Adipocyte (in vitro differentiated cells): ENCODE results near the gene OR2T8.

ENCODE experiments used
- DNase-seq: peaks from one replicate; pipeline ENCODE4 v3.0.0-alpha.2; 2015; ENCODE audit warnings: low read depth
- H3K27me3 ChIP-seq: replicated peaks from 2 replicates; pipeline ENCODE4 v1.7.0; 2013; ENCODE audit warnings: mild to moderate bottlenecking, low read length, moderate library complexity; ENCODE audit not compliant: control insufficient read depth, insufficient read depth
- H3K36me3 ChIP-seq: 2 replicates; pipeline ENCODE4 v1.7.0; 2013; ENCODE audit warnings: low read length, mild to moderate bottlenecking, moderate library complexity; ENCODE audit not compliant: control insufficient read depth, insufficient read depth, severe bottlenecking
- H3K4me1 ChIP-seq: 2 replicates; pipeline ENCODE4 v1.7.0; 2013; ENCODE audit warnings: mild to moderate bottlenecking, low read length, moderate library complexity; ENCODE audit not compliant: control insufficient read depth, insufficient read depth
- H3K4me3 ChIP-seq: 2 replicates; pipeline ENCODE4 v1.7.0; 2013; ENCODE audit warnings: mild to moderate bottlenecking, low read length, moderate library complexity
- H3K9ac ChIP-seq: 2 replicates; pipeline ENCODE4 v1.7.0; 2013; ENCODE audit warnings: mild to moderate bottlenecking, low read length, moderate library complexity
- H3K9me3 ChIP-seq: 2 replicates; pipeline ENCODE4 v1.7.0; 2013; ENCODE audit warnings: mild to moderate bottlenecking, low read length, moderate library complexity; ENCODE audit not compliant: control insufficient read depth

OR2T8 gene, protein sequence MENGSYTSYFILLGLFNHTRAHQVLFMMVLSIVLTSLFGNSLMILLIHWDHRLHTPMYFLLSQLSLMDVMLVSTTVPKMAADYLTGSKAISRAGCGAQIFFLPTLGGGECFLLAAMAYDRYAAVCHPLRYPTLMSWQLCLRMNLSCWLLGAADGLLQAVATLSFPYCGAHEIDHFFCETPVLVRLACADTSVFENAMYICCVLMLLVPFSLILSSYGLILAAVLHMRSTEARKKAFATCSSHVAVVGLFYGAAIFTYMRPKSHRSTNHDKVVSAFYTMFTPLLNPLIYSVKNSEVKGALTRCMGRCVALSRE

DNA sequence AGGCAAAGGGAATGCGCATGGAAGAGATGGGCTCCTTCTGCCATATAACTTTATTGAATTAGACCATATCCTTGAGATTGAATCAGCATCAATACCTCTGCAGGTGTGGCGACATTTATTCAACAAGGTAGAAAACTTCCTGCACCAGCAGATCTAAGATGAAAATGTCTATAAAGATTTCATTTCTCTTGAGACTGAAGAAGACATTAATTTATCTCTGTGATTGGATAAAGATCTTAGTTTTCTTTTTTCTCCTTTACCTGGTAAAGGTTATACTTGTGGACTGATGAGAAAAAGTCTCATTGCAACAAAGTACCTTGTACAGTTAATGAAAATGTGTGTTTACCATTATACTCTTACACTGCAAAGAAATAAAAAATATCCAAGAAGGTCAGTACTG is at the start of gene OR2T8:
TSS of gene OR2T8 (plus strand) at position 301 of the 400 bp plus-strand sequence. CDS start 766 bp downstream, outside the sequence.
- H3K9ac ChIP-seq = no peak within 1 kb of the TSS
- H3K4me1 ChIP-seq = no peaks in the 10 kb centered on the region
- no peaks in the 10 kb centered on the region for H3K9me3 ChIP-seq
- H3K27me3 ChIP-seq = no peaks in the 10 kb centered on the region
- DNase-seq = no peak
- H3K36me3 ChIP-seq = no peaks in the 10 kb centered on the region
- no peak within 1 kb of the TSS for H3K4me3 ChIP-seq

DNA sequence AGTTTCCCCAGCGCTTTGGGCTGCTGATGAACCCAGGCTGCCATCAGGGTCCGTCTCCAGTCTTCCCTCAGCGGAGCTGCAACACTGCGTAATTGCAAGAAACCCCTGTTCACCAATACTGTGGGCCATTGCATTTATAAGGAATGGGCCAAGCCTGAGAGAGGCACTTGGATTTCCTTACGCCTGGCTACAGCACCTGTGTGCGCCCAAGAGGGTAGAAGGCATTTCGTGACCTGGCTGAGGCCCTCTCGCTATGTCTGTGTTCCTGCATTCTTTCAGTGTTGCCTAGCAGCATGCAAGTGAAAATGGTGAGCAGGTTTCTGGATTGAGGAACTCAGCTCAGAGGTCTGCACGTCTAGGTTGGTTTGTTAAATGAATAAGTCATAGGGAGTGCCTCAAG is 36.7 kb upstream of the OR2T8 start:
- no peak for DNase-seq

DNA sequence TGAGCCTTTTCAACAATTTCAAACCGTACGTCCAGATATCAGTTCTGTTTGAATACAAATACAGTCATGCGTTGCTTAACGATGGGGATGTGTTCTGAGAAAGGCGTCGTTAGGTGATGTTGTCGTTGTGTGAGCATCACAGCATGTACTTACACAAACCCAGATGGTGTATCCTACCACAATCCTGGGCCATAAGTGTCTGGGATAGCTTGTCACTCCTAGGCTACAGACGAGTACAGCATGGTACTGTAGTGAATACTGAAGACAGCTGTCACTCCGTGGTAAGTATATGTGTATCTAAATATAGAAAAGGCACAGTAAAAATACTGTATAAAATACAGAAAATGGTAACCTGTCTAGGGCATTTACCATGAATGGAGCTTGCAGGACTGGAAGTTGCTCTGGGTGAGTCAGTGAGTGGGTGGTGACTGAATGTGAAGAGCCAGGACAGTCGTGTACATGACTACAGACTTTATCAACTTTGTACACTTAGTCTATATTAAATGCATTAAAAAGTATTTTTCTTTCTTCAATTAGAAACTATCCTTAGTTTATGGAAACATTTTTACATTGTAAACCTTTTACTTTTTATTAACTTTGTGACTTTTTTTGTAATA is 35.1 kb upstream of the OR2T8 start:
- Histone ChIP-seq H3K9me3 (no peaks in the 10 kb centered on the region), H3K4me1 (no peaks in the 10 kb centered on the region), H3K27me3 (no peaks in the 10 kb centered on the region), H3K4me3 (no peak overlapping the region), H3K9ac (no peak overlapping the region), H3K36me3 (no peaks in the 10 kb centered on the region)
- DNase-seq = no peak

More for the DNA sequence above, 36.7 kb upstream of the OR2T8 start:
- no peaks in the 10 kb centered on the region for H3K36me3 ChIP-seq
- H3K4me1 ChIP-seq = no peaks in the 10 kb centered on the region
- no peaks in the 10 kb centered on the region for H3K9me3 ChIP-seq
- no peak overlapping the region for H3K9ac ChIP-seq
- H3K4me3 ChIP-seq = no peak overlapping the region
- H3K27me3 ChIP-seq = no peaks in the 10 kb centered on the region

DNA sequence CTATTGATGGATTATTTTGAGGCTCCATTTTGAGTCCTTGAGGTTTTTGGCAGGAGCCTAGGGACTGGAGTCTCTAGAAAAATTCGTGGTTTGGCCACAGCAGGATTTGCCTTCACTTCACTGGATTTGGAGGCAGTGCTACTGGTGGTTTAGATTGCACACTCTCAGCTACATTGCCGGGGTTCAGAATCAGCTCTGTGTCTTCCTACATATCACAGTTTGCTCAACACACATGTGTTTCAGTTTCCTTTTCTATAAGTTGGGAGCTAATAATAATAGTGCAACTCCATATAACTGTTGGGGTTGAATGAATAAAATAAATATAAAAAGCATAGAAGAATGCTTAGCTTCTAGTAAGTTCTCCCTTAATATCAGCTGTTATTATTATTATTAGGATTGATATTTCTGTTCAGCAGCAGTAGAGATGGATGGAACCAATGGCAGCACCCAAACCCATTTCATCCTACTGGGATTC is 24.9 kb upstream of the OR2T8 start, which contains the start of gene OR2W3:
TSS of gene OR2W3 (plus strand) at position 425 of the 475 bp plus-strand sequence. CDS start at position 425, 0 bp downstream.
- H3K9me3 ChIP-seq = no peaks in the 10 kb centered on the region
- H3K36me3 ChIP-seq = no peaks in the 10 kb centered on the region
- no peak for DNase-seq
- H3K27me3 ChIP-seq = no peaks in the 10 kb centered on the region
- H3K9ac ChIP-seq = no peak within 1 kb of the TSS
- H3K4me1 ChIP-seq = no peaks in the 10 kb centered on the region
- H3K4me3 ChIP-seq = no peak within 1 kb of the TSS

DNA sequence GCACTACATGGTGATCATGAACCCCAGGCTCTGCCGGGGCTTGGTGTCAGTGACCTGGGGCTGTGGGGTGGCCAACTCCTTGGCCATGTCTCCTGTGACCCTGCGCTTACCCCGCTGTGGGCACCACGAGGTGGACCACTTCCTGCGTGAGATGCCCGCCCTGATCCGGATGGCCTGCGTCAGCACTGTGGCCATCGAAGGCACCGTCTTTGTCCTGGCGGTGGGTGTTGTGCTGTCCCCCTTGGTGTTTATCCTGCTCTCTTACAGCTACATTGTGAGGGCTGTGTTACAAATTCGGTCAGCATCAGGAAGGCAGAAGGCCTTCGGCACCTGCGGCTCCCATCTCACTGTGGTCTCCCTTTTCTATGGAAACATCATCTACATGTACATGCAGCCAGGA is 24.1 kb upstream of the OR2T8 start:
- Histone ChIP-seq H3K4me1 (no peaks in the 10 kb centered on the region), H3K27me3 (no peaks in the 10 kb centered on the region)

DNA sequence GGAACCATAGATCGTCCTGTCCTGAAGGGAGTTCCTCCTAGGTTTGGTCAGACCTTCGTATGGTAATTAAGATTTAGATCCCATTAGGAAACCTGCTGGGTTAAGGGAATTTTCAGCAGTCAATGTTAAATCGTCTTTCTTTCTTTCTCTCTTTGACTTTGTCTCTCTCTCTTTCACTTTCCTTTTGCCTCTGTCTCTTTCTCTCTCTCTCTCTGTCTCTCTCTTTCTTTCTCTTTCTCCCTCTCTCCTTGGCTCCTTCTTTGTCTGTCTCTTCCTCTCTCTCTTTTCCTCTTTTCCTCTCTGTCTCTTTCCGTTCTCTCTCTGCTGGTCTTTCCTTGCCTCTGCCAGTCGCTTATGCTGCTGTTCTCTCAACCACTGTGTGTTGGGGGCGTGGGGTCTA is 15.9 kb upstream of the OR2T8 start:
- no peak for DNase-seq
- Histone ChIP-seq H3K4me3 (no peak overlapping the region), H3K27me3 (no peaks in the 10 kb centered on the region), H3K9ac (no peak overlapping the region), H3K36me3 (no peaks in the 10 kb centered on the region), H3K9me3 (no peaks in the 10 kb centered on the region), H3K4me1 (no peaks in the 10 kb centered on the region)

More for the DNA sequence above, 24.1 kb upstream of the OR2T8 start:
- no peak overlapping the region for H3K4me3 ChIP-seq
- no peaks in the 10 kb centered on the region for H3K9me3 ChIP-seq
- no peaks in the 10 kb centered on the region for H3K36me3 ChIP-seq
- H3K9ac ChIP-seq = no peak overlapping the region
- no peak for DNase-seq

DNA sequence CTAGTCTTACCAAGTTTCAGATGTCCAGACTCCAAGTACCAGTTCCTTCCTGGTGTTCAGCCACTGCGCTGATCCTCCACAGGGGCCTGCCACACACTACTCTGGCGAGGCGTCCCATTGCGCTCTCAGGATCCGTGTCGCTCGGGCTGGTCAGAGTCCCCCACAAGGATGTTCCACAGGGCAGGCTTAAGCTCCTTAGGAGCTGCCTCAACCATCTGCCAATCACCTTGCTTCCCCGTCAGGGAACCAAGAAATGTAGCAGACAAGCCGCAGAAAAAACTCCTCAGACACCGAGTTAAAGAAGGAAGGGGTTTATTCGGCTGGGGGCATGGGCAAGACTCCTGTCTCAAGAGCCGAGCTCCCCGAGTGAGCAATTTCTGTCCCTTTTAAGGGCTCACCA is 14.9 kb upstream of the OR2T8 start:
- Histone ChIP-seq H3K4me3 (no peak overlapping the region), H3K9ac (no peak overlapping the region), H3K9me3 (no peaks in the 10 kb centered on the region), H3K4me1 (no peaks in the 10 kb centered on the region), H3K27me3 (no peaks in the 10 kb centered on the region), H3K36me3 (no peaks in the 10 kb centered on the region)
- DNase-seq = no peak

DNA sequence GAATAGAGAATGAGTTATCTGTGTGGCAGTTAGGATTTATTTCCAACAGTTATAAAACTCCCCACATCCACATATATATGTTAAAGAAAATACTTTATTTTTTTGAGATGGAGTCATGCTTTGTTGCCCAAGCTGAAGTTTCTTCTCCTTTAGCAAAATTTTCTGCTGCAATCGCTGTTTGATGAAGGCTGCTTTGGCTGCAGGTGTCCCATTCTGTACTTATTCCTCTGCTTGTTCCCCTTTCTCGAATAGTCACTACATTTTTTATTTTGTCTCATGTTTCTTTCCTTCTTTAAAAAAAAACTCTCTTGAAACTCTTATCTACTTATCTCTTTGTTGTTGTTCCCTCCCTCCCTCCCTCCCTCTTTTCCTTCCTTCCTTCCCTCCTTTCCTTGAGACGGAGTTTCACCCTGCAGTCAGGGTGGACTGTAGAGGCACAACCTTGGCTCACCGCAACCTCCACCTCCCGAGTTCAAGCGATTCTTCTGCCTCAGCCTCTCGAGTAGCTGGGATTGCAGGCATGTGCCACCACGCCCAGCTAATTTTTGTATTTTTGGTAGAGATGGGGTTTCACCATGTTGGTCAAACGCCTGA is 14.0 kb upstream of the OR2T8 start:
- H3K4me1 ChIP-seq = no peaks in the 10 kb centered on the region
- no peak overlapping the region for H3K9ac ChIP-seq

DNA sequence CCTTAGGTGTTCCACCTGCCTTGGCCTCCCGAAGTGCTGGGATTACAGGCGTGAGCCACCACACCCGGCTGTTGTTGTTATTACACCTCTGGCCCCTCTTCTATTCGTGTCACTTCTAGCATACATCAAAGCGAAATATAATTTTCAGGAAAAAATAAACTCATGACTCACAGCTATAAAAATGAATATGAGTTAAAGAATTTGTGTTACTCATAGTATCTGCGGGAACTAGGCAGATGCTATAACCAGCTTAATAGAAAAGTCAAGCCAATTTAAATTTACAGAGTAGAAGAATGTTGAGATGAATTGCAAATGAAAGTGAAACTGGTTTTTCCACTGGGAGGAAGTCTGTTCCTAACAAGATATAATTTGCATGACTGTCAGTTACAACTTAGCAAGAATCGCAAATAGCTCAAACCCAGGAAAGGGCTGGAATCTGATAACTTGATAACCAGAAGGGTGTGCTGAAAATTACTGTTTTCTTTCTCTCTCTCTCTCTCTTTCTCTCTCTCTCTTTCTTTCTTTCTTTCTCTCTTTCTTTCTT is 13.5 kb upstream of the OR2T8 start:
- H3K36me3 ChIP-seq = no peaks in the 10 kb centered on the region
- no peaks in the 10 kb centered on the region for H3K4me1 ChIP-seq
- no peaks in the 10 kb centered on the region for H3K27me3 ChIP-seq
- H3K9me3 ChIP-seq = no peaks in the 10 kb centered on the region
- peak overlapping the region; percentile 56 for H3K9ac ChIP-seq
- peak overlapping the region; percentile 54 for H3K4me3 ChIP-seq
- DNase-seq = peak; percentile 15

More for the DNA sequence above, 14.0 kb upstream of the OR2T8 start:
- DNase-seq = no peak
- no peaks in the 10 kb centered on the region for H3K9me3 ChIP-seq
- H3K36me3 ChIP-seq = no peaks in the 10 kb centered on the region
- H3K4me3 ChIP-seq = no peak overlapping the region
- no peaks in the 10 kb centered on the region for H3K27me3 ChIP-seq

DNA sequence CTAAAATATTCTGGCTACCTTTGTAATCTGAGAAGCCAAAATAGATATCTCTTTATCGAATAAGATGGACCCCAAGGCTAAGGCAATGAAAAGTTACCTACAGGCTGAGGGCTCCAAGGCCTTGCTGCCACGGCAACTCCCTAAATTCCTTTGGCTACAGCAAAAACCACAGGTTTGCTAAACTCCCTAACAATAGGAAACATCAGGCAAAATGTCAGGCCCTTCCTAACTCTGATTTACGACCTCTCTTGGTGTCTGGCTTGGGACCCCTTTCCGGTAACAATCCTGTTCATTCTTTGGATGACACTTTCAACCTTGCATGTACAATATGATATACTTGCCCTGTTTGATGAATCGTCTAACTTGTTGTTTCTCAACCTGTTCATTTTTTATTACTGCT is 11.3 kb upstream of the OR2T8 start:
- Histone ChIP-seq H3K4me3 (no peak overlapping the region), H3K36me3 (no peaks in the 10 kb centered on the region), H3K27me3 (no peaks in the 10 kb centered on the region), H3K9me3 (no peaks in the 10 kb centered on the region), H3K9ac (no peak overlapping the region), H3K4me1 (no peaks in the 10 kb centered on the region)
- no peak for DNase-seq

DNA sequence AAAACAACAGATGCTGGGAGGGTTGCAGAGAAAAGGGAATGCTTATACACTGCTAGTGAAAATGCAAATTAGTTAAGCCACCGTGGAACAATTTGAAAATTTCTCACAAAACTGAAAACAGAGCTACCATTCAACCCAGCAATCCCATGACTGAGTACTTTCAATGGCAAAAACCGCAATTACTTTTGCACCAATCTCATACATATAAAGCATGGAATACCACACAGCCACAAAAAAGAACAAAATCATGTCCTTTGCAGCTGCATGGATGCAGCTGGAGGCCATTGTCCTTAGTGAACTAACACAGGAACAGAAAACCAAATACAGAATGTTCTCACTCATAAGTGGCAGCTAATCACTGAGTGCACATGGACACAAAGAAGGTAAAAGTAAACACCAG is 6.3 kb upstream of the OR2T8 start:
- Histone ChIP-seq H3K9me3 (no peaks in the 10 kb centered on the region), H3K4me3 (no peak overlapping the region), H3K4me1 (no peaks in the 10 kb centered on the region), H3K27me3 (no peaks in the 10 kb centered on the region), H3K36me3 (no peaks in the 10 kb centered on the region), H3K9ac (no peak overlapping the region)
- DNase-seq = no peak
